ENCODE data around the gene FRMD4A.
"Not testable (repeated sequence)": the region's sequence is repeated elsewhere in the genome, so short reads cannot be mapped to it uniquely, and the experiment has no call there.

Gene FRMD4A

DNA sequence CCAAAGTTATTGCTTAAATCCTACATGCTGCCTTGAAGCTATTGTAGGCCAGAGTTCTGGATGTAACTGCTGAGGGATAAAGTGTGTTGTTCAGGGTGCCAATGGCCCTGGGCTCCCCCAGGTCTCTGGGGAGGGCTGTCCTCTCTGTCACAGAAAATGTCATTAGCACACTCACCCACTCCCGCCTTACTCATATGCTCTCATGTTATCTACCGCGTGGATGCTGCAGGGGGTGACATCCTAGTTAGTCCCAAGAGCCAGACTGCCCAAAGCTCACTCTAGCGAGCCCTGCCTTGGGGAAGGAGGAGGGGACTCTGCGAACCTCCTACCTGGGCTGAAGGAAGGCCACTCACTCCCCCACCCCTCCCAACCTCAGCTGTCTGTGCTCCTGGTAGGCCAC is 122.5 kb downstream of the FRMD4A start:
- intact Hi-C loops (cut with DNase I) = no loop called here

GRCh38 chr10:14205233-14205632 is 125.5 kb downstream of the FRMD4A start:
- intact Hi-C loops (cut with DNase I) = no loop called here
- no peak for DNase-seq

More for the DNA sequence above, 122.5 kb downstream of the FRMD4A start:
- no peak for DNase-seq

DNA sequence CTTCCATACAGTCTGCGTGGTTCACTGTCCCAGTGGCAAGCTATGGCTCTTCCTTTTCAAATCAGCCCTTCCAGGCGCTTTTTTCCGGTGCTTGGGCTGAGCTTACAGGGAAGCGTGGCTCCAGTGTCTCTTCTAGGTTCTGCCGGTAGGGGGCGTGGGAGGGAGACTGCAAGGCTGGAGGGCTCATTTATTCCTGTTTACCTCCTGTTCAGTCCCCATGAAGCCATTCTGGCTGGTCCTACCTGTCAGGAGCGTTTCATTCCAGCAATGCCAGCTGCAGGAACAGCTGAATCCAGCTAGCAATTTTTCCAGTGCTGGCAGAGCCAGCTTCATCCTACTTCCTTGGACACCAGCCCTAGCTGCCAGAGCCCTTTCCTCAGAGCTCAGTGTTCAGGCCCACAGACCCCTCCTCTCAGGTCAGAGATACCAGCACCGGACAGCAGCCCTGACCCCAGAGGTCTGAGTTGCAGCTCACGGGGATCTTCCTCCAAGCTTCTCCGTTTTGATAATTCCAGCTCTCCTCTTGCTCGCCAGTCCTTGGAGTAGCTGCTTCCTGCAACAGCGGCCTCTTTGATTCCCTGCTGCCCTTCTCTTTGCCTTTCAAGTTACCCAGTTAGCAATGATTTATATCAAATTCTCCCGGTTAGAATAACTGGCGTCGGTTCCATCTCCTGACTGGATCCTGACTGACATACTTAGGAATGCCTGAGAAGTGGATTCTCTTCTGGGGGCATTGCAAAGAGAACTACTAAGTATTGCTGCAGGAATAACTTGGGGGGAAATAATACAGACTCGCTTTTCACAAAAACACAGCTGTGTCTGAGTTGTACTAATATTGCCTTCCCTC is 129.8 kb downstream of the FRMD4A start:
- intact Hi-C loops (cut with DNase I) = no loop called here
- peak in 19 of 42 donors; percentile 7 to 60 (median 27) for DNase-seq

- intact Hi-C loops (cut with DNase I) = loop anchor here (5.0 kb wide), 1 partner anchor 278 kb away; no protein-coding TSS in a partner anchor
These were observed 131.6 kb downstream of the FRMD4A start for GRCh38 chr10:14199098-14199497.

DNA sequence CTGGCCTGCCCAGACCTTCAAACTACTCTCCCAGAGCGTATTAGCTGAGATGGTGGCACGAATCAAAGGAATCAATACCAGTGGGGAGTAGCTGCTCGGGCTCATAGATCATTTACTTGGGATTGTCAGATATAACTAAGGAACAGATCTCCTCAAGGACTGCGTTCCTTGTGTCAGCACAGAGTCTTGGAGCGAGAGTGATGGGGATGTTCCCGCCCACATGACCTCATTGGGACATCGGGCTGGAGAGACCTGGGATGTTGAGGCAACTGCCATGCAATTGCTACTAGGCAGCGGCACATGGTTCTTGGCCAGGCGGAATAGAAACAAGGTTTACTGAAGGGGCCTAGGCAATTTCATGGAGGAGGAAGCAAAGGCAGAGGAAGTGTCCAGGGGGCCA is 132.6 kb downstream of the FRMD4A start:
- intact Hi-C loops (cut with DNase I) = loop anchor here (5.0 kb wide), 1 partner anchor 279 kb away; no protein-coding TSS in a partner anchor
- no peak for DNase-seq

More at GRCh38 chr10:14199098-14199497, 131.6 kb downstream of the FRMD4A start:
- DNase-seq = not testable (repeated sequence)

GRCh38 chr10:14196113-14196512 is 134.6 kb downstream of the FRMD4A start:
- intact Hi-C loops (cut with DNase I) = loop anchor here (5.0 kb wide), 1 partner anchor 281 kb away; no protein-coding TSS in a partner anchor
- peak in 1 of 42 donors; percentile 22 for DNase-seq

GRCh38 chr10:14195433-14195832 is 135.3 kb downstream of the FRMD4A start:
- peak in 1 of 42 donors; percentile 12 for DNase-seq
- intact Hi-C loops (cut with DNase I) = loop anchor here (5.0 kb wide), 1 partner anchor 282 kb away; no protein-coding TSS in a partner anchor

GRCh38 chr10:14192746-14193145 is 138.0 kb downstream of the FRMD4A start:
- no peak for DNase-seq
- intact Hi-C loops (cut with DNase I) = no loop called here

GRCh38 chr10:14191871-14192270 is 138.9 kb downstream of the FRMD4A start:
- intact Hi-C loops (cut with DNase I) = no loop called here
- DNase-seq = no peak

- intact Hi-C loops (cut with DNase I) = no loop called here
- DNase-seq = no peak
These were observed 139.3 kb downstream of the FRMD4A start for GRCh38 chr10:14191407-14191806.

GRCh38 chr10:14190702-14191101 is 140.0 kb downstream of the FRMD4A start:
- no peak for DNase-seq
- intact Hi-C loops (cut with DNase I) = no loop called here

GRCh38 chr10:14186245-14186644 is 144.5 kb downstream of the FRMD4A start:
- intact Hi-C loops (cut with DNase I) = no loop called here
- DNase-seq = no peak

DNA sequence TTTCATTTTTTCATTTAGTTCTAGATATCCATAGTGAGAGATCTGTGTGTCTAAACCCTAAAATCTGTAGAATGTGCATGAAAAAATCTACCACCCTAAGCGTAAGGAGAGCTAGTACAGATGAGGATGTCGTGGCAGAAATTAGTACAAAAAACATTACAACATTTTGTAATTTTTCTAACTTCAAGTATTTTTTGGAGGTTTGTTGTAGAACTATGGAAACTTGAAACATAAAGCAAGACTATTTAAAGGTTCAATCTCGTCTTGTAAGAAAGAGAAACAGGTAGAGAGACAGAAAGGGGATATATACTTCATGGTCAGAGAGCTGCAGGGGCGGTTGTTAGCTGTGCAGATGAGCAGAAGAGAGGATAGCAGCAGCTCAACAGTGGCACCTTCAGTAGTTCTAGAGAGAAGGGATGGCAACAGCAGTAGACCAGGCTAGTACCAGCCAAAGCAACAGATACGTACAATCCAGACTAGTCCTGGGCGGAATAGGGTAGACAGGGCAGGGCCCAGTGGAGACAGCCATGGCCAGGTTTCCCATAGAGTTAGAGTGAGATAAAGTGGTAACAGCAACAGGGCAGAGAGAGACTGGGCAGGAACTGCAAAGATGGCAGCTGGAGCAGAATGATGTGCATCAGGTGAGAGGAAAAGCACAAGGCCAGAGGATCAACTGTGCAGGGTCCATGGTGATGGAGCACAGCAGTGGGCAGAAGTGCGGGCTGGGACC is 145.2 kb downstream of the FRMD4A start:
- intact Hi-C loops (cut with DNase I) = no loop called here
- DNase-seq = no peak

- DNase-seq = no peak
- intact Hi-C loops (cut with DNase I) = no loop called here
These were observed 145.8 kb downstream of the FRMD4A start for GRCh38 chr10:14184841-14185315.

- intact Hi-C loops (cut with DNase I) = no loop called here
These were observed 147.9 kb downstream of the FRMD4A start for GRCh38 chr10:14182781-14183180.

GRCh38 chr10:14181567-14181936 is 149.2 kb downstream of the FRMD4A start:
- DNase-seq = no peak
- intact Hi-C loops (cut with DNase I) = no loop called here

More at GRCh38 chr10:14182781-14183180, 147.9 kb downstream of the FRMD4A start:
- no peak for DNase-seq

DNA sequence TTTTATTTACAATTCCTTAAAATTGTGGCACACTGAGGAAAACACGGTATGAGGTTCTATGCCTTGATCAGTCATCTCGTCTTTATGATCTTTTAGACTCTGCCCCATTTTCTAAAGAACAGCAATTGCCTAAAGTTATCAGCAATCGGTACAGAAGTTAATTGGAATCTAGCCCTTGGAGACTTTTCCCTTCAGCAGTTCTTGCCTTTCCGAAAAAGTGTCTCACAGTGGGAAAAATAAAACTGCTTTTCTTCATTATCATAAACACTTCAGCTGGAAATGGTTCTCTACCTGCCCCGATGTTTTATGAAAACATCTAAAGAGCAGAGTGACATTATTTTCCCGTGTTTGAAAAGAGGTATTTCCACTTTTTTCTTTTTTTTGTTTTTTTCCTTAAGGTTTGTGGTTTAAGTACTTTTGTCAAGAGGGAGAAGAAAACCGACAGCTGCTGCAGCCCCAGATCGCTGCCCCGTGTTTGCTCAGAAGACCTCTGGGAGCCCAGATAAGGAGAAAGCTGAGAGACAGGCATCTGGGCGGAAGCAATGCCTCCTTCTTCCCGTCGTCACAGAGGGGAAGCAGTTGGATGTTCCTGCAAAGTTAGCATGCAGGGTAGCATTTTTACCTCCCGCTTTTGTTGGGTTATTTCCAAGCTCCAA is 149.7 kb downstream of the FRMD4A start:
- no peak for DNase-seq
- intact Hi-C loops (cut with DNase I) = no loop called here

DNA sequence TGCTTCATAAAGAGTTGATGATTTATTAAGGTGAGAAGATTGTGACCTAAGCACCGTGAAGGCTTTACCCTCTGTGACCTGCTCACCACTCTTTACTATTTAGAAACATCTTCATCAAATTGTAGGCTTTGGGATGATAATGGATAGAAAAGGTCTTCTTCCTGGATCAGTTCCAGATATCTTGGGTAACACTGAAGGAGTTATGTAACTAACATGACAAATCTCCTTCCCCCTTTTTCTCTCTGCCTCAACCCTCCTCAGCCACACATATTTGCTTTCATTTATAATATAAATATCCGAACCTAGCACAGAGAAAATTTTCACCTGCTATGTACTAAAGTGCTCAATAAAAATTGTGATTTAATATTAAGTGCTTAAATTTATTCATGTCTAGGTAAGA is 151.5 kb downstream of the FRMD4A start:
- intact Hi-C loops (cut with DNase I) = no loop called here
- DNase-seq = no peak
